OCI-LY7 (cell line): ENCODE results near the gene GRID1. TPM values are rescaled to one million over a fixed set of nuclear protein-coding genes. Genes with fewer than 3 reads are reported as not detected.

Experiments
- BruUV-seq: library from RNA; stranded (reverse); fragments of 400-500 nt; replicated peaks from 2 replicates; lab custom pipeline; 2021; lab: Mats Ljungman, UMichigan
- CTCF ChIA-PET: fragments of 300-600 bp; sonication (Branson Sonifier 250); formaldehyde crosslinking; loops from one replicate; lab custom pipeline; 2022; ENCODE audit warnings: antibody characterized with exemption; ENCODE audit not compliant: unreplicated experiment; lab: Charles Lee
- POLR2A ChIA-PET: fragments of 300-600 bp; sonication (Branson Sonifier 250); formaldehyde crosslinking; loops from one replicate; lab custom pipeline; 2022; ENCODE audit warnings: antibody characterized with exemption; lab: Charles Lee
- DNase-seq: peaks from one replicate; pipeline ENCODE4 v3.0.0-alpha.2; 2015; ENCODE audit warnings: low spot score
- H2AFZ ChIP-seq: fragments of 200-600 bp; sonication (generic), shearing (Covaris generic); 2 replicates; pipeline ENCODE4 v1.6.1; 2014; ENCODE audit warnings: mild to moderate bottlenecking, antibody characterized with exemption, low read length, moderate library complexity
- H3K27ac ChIP-seq: fragments of 200-600 bp; sonication (generic); 2 replicates; pipeline ENCODE4 v1.5.1; 2014; ENCODE audit warnings: mixed run types, low read depth, mild to moderate bottlenecking, moderate library complexity, low read length, inconsistent platforms; ENCODE audit not compliant: poor library complexity, severe bottlenecking
- H3K36me3 ChIP-seq: fragments of 200-600 bp; sonication (generic); 2 replicates; pipeline ENCODE4 v1.6.1; 2014; ENCODE audit warnings: mild to moderate bottlenecking, antibody characterized with exemption, low read length, moderate library complexity, mixed read lengths; ENCODE audit not compliant: insufficient read depth
- H3K4me1 ChIP-seq: fragments of 200-600 bp; sonication (generic); 2 replicates; pipeline ENCODE4 v1.5.1; 2014; ENCODE audit warnings: mild to moderate bottlenecking, low read length; ENCODE audit not compliant: insufficient read depth, poor library complexity, severe bottlenecking
- H3K4me2 ChIP-seq: fragments of 200-600 bp; sonication (generic); 2 replicates; pipeline ENCODE4 v1.6.1; 2014; ENCODE audit warnings: mild to moderate bottlenecking, low read length
- H3K4me3 ChIP-seq: fragments of 200-600 bp; sonication (generic); 2 replicates; pipeline ENCODE4 v1.5.1; 2014; ENCODE audit warnings: mild to moderate bottlenecking, low read depth, low read length; ENCODE audit not compliant: poor library complexity, severe bottlenecking
- H3K79me2 ChIP-seq: fragments of 200-600 bp; sonication (generic); 2 replicates; pipeline ENCODE4 v1.6.1; 2016; ENCODE audit warnings: low read depth, mild to moderate bottlenecking, low read length, moderate library complexity, mixed read lengths; ENCODE audit not compliant: insufficient read depth
- H3K9me2 ChIP-seq: fragments of 200-600 bp; sonication (generic); 2 replicates; pipeline ENCODE4 v1.6.1; 2016; ENCODE audit warnings: mild to moderate bottlenecking, low read length, mixed read lengths; ENCODE audit not compliant: insufficient read depth
- H3K9me3 ChIP-seq: fragments of 200-600 bp; sonication (generic); 2 replicates; pipeline ENCODE4 v1.6.1; 2014; ENCODE audit warnings: mild to moderate bottlenecking, mixed run types, low read length, mixed read lengths
- H4K20me1 ChIP-seq: fragments of 200-600 bp; sonication (generic); 2 replicates; pipeline ENCODE4 v1.6.1; 2014; ENCODE audit warnings: mild to moderate bottlenecking, antibody characterized with exemption, low read length, moderate library complexity, mixed read lengths; ENCODE audit not compliant: insufficient read depth
- EZH2phosphoT487 ChIP-seq: fragments of 200-600 bp; sonication (generic); IDR thresholded peaks from 2 replicates; pipeline ENCODE4 v1.6.1; 2018; ENCODE audit warnings: low read depth, borderline replicate concordance, mild to moderate bottlenecking, mixed run types, antibody characterized with exemption, low read length, moderate library complexity, mixed read lengths
- intact Hi-C: fragments of 100-400 bp; cut with micrococcal nuclease; formaldehyde crosslinking; loops from one replicate; pipeline ENCODE4 v1.10.0; 2022; ENCODE audit not compliant: unreplicated experiment
- total RNA-seq, 2 experiments: library from RNA; depleted of rRNA in 1 of 2; stranded (reverse); fragments of >200 nt in 1 of 2; shearing (Covaris generic) in 1 of 2; gene quantifications; 2 replicates each; pipeline ENCODE4 v1.2.3, GENCODE V29; 2014 to 2022
- TF ChIP-seq, protein P1 (sequence below): fragments of 200-600 bp; sonication (generic); conservative IDR thresholded peaks from 2 replicates; pipeline ENCODE4 v1.5.1; 2014; ENCODE audit warnings: mild to moderate bottlenecking, antibody characterized with exemption, low read length, moderate library complexity, mixed read lengths

Gene GRID1
- total RNA-seq, 2 experiments from 2014 or later, result 1.6 to 3.7 TPM

DNA sequence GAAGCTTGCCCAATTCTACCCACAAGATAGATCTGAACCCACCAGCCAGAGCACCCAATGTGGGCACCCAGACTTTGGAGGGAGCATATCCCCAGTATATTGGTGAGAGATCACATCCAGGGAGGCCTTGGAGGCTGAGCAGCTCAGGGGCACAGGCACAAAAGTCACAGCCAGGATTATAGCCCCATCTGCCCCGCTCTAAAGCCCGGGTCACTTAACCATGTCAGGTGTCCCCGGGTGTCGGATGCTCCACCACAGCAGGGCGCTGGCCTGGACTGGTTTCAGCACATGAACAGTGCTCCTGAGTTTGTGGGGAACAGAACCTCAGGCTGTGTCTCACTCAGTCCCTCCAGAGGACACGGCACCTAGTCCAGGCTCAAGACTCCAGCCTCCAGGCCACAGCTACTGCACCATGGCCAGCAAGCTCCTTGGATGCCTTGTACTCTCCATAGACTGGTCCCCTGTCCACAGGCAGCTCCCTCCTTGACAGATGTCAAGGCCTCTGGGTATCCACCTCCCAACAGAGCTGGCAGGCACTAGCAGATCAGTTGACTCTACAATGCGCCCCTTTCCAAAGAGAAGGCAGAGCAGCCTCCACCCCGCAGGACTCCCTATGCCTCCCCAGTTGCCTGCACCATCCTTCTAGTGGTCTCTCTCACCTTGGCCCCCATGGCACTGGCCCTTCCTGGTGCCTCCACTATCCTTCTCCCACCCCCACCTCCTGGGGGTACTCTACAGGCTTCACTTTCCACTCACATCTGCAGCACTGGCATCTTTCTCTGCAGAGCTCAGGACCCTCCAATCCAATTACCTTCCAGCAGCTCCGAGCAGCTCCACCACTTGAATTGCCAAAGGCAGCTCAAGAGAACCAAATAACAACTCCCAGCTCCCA lies 306.0 kb downstream of the GRID1 start:
- ChIA-PET POLR2A (no interaction called here), CTCF (no interaction called here)
- intact Hi-C loops, result no loop called here
- H3K4me2 ChIP-seq, result no peak overlapping the region
- DNase-seq, result no peak
- no peak overlapping the region for H2AFZ ChIP-seq
- H4K20me1 ChIP-seq, result no peaks in the 10 kb centered on the region
- no peaks in the 10 kb centered on the region for H3K9me2 ChIP-seq
- H3K4me1 ChIP-seq, result no peaks in the 10 kb centered on the region
- H3K36me3 ChIP-seq, result no peaks in the 10 kb centered on the region
- H3K9me3 ChIP-seq, result no peaks in the 10 kb centered on the region
- no TSS peak for BruUV-seq
- H3K27ac ChIP-seq, result no peak overlapping the region
- no peaks in the 10 kb centered on the region for H3K79me2 ChIP-seq
- TF ChIP-seq, protein P1, sequence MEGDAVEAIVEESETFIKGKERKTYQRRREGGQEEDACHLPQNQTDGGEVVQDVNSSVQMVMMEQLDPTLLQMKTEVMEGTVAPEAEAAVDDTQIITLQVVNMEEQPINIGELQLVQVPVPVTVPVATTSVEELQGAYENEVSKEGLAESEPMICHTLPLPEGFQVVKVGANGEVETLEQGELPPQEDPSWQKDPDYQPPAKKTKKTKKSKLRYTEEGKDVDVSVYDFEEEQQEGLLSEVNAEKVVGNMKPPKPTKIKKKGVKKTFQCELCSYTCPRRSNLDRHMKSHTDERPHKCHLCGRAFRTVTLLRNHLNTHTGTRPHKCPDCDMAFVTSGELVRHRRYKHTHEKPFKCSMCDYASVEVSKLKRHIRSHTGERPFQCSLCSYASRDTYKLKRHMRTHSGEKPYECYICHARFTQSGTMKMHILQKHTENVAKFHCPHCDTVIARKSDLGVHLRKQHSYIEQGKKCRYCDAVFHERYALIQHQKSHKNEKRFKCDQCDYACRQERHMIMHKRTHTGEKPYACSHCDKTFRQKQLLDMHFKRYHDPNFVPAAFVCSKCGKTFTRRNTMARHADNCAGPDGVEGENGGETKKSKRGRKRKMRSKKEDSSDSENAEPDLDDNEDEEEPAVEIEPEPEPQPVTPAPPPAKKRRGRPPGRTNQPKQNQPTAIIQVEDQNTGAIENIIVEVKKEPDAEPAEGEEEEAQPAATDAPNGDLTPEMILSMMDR, result no peak
- TF ChIP-seq EZH2phosphoT487, result no peak
- no peak overlapping the region for H3K4me3 ChIP-seq

DNA sequence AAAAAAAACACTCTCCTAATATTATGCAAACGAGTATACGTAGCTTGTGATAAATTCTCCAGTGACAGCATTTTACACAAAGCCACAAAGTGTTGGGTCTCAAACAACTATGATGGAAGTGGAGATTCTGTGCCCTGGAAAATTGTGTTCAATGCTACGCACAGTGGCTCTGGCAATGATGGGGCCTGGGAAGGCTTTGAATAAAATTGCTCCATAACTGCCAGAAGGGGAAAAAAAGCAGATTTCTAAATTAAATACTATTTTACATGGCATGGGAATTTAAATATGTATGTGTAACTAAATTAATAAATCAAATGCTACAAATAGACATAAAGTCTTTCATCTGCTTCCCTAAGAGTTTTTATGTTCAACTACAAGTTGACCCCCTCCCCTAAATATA lies 306.7 kb downstream of the GRID1 start:
- POLR2A ChIA-PET, result no interaction called here
- no peak overlapping the region for H3K27ac ChIP-seq

More for the DNA sequence above, 306.7 kb downstream of the GRID1 start:
- no TSS peak for BruUV-seq
- TF ChIP-seq, protein P1, result no peak
- no peak for TF ChIP-seq EZH2phosphoT487
- Histone ChIP-seq H4K20me1 (no peaks in the 10 kb centered on the region), H3K4me1 (no peaks in the 10 kb centered on the region), H3K36me3 (no peaks in the 10 kb centered on the region), H3K4me3 (no peak overlapping the region), H2AFZ (no peak overlapping the region), H3K9me2 (no peaks in the 10 kb centered on the region), H3K4me2 (no peak overlapping the region), H3K79me2 (no peaks in the 10 kb centered on the region), H3K9me3 (no peaks in the 10 kb centered on the region)
- CTCF ChIA-PET, result no interaction called here
- no peak for DNase-seq
- intact Hi-C loops, result no loop called here
